ENCODE data around the gene LTBP1.
"Not testable (repeated sequence)": the region's sequence is repeated elsewhere in the genome, so short reads cannot be mapped to it uniquely, and the experiment has no call there.

LTBP1 gene

DNA sequence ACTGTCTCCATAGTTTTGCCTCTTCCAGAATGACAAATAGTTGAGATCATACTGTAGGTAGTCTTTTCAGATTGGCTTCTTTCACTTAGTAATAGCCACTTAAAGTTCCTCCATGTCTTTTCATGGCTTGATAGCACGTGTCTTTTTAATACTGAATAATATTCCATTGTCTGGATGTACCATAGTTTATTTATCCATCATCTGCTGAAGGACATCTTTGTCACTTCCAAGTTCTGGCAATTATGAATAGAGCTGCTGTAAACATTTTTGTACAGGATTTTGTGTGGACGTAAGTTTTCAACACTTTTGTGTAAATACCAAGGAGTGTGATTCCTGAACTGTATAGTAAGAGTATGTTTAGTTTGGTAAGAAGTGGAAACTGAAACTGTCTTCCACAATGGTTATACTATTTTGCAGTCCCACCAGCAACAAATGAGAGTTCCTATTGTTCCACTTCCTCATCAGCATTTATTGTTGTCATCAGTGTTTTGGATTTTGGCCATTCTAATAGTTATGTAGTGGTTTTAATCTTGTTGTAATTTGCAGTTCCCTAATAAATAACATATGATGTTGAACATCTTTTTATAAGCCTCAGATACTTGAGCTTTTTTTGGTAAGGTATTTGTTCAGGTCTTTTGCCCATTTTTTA, 18.9 kb downstream of the LTBP1 start:
- DNase-seq: no peak

DNA sequence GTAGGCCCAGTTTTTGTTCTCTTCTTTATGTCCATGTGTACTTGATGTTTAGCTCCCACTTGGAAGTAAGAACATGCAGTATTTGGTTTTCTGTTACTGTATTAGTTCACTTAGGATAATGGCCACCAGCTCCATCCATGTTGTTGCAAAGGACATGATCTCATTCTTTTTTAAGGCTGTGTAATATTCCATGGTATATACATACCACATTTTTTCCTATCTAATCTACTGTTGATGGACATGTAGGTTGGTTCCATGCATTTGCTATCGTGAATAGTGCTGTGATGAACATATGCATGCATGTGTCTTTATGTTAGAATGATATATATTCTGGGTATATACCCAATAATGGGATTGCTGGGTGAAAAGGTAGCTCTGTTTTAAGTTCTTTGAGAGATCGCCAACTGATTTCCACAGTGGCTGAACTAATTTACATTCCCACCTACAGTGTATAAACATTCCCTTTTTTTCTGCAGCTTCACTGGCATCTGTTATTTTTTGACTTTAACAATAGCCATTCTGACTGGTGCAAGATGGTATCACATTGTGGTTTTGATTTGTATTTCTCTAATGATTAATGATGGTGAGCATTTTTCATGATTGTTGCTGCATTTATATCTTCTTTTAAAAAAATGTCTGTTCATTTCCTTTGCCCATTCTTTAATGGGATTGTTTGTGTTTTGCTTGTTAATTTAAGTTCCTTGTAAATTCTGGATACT, 22.9 kb downstream of the LTBP1 start:
- no peak for DNase-seq

DNA sequence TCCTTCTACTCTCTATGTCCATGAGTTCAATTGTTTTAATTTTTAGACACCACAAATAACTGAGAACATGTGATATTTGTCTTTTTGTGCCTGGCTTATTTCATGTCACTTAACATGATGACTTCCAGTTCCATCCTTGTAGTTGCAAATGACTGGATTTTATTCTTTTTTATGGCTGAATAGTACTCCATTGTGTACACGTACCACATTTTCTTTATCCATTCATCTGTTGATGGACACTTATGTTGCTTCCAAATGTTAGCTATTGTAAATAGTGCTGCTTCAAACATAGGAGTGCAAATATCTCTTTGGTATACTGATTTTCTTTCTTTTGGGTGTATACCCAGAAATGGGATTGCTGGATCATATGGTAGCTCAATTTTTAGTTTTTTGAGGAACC, 27.0 kb downstream of the LTBP1 start:
- DNase-seq: not testable (repeated sequence)

DNA sequence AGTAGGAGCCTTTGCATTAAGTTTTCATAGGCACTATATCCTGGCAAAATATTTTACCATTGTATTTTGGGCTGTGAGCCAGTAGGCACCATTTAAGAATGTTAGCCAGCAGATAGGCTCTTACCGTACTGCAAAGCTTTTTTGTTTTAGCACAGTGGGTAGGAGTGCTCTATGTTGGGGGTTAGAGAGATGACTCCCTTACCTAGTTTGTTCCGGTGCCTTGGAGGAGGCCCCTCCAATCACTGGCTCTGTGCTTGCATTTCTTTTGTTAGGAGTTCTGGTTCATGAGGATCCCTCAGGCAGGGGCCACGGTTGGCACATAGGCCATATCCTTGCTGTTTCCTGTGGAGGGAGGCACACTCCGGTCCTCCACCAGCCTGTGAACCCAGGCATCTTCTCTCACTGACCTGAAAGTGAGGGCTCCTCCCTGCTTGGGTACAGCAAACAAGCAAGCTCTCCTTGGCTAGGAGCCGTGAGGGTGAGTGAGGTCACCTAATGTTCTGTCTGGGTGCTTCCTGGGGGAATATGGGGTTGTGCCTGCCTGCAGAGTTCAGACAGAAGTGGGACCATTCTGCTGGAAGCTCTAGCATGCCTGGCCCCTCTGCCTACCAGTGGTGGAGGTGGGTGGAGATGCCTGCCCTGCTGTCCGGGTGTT, 29.8 kb downstream of the LTBP1 start:
- DNase-seq: no peak

DNA sequence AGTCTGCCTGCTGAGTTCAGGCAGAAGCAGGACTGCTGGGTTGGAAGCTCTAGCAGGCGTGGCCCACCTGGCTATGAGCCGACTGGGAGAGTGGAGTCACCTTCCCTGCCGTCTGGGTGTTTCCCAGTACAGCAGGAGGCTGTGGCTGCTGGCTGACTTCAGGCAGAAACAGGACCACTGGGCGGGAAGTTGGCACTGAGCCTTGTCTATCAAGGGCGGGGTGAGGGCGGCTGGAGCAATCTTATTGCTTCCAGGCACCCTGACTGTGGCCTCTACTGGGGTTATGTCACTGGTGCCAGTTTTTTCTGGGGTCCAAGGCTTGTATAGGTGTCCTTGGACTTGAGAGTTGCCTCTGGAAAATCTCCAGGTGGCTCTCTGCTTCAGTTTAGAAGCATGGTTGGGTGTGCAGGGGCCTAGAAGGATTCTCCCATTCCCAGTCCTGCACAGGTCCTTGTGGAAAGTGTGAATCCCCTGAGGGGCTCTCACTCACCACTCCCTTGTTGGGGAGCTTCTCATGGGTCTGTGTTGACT, 30.5 kb downstream of the LTBP1 start:
- no peak for DNase-seq

DNA sequence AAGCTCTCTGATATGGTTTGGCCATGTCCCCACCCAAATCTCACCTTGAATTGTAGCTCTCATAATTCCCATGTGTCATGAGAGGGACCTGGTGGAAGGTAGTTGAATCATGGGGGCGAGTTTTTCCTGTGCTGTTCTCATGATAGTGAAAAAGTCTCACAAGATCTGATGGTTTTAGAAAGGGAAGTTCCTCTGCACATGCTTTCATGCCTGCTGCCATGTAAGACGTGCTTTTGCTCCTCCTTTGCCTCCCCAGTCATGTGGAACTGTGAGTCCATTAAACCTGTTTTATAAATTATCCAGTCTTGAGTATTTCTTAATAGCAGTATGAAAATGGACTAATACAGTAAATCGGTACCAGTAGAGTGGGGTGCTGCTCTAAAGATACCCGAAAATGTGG, 34.9 kb downstream of the LTBP1 start:
- DNase-seq: no peak

DNA sequence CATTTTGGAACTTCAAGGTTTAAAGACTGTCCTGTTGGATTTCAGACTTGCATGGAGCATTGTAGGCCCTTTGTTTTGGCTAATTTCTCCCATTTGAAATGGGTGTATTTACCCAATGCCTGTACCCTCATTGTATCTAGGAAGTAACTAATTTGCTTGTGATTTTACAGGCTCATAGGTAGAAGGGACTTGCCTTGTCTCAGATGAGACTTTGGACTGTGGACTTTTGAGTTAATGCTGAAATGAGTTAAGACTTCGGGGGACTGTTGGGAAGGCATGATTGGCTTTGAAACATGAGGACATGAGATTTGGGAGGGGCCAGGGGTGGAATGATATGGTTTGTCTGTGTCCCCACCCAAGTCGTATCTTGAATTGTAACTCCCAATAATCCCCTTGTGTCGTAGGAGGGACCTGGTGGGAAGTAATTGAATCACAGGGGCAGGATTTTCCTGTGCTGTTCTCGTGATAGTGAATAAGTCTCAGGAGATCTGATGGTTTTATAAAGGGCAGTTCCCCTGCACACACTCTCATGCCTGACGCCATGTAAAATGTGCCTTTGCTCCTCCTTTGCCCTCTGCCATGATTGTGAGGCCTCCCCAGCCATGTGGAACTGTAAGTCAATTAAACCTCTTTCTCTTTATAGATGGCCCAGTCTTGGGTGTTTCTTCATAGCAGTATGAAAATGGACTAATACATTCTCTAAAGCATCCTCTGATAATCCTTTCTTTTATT, 36.6 kb downstream of the LTBP1 start:
- DNase-seq: not testable (repeated sequence)

DNA sequence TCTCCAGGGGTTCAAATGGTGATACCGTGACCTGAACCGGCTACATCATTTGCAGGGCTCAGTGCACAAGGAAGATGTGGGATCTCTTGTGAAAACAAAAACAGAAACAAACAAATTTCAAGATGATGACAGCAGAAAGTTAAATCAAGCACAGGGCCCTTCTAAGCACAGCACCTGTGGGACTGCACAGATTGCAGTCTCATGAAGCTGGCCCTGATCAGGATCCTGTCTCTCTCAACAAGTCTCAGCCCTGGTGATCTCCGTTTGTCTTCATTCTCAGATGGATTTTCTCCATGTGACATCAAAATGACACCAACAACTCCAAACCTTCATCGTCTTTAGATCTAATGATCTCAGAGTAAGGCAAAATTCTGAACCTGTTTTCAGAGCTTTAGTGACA, 39.7 kb downstream of the LTBP1 start:
- no peak for DNase-seq

DNA sequence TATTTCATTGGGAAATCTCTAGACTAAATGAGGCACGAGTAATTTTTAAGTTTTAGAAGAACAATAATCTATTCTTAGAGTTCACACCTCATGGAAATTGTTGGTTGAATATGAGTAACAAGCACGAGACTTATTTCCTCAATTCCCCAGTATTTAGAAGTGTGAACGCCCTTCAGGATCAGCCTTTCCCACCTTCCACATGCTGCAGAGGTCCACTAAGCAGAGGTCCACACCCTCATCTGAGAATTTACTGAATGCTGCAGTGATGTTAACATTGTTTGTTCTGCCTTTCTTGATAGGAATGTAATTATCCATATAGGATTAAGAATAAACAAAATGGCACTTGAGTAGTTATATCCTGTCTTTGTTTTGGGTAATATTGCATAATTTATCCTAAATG, 41.8 kb downstream of the LTBP1 start:
- no peak for DNase-seq

DNA sequence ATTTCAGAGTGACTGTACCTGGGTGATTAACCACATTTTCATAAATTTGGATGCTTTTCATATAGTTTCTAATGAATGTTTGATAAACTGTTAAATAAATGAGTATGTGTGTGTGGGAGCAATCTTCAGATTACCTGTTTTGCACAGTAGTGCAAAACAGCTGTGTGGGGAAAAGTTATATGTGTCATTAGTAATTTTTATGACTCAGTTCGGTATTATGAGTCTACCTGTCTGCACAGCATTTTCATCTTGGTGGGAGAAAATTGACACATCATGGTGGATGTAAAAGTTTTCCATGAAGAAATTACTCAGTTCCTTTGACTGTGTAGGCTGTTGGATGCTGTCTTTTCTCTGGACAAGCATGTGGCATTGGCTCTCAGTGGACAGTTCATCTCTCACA, 43.8 kb downstream of the LTBP1 start:
- no peak for DNase-seq

DNA sequence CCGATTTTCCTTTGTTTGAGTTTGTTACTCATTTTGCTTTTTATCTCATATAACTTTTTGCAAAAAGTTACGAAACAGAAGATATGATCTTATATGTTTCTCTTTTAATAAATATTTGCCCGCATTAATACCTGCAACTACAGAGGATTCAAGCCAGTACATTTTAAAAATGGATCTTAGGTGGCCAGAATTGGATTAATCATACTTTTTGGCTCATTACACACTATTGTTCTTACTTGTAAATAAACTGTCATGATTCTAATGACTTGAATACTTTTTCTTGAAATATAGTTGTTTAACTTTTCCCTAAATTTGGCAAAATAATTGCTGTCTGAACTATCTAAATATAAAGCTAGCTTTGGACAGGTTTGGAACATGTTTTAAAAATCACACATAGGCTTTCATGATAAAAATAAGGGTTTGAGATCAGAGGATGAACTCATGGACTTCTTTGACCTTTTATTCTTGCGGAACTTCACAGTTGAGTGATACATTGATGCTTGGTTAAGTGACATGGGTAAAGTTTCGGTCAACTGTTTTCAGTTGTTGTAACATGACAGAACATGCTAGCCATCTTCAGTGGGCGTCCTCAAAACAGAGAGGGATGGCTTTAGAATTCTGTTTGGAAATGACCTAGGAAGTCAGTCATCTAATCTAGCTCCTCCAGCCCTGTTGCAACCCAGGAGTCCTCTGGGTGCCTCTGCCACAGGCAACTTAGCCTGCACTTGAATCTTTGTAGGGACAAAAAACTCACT, 44.5 kb downstream of the LTBP1 start:
- DNase-seq: no peak

DNA sequence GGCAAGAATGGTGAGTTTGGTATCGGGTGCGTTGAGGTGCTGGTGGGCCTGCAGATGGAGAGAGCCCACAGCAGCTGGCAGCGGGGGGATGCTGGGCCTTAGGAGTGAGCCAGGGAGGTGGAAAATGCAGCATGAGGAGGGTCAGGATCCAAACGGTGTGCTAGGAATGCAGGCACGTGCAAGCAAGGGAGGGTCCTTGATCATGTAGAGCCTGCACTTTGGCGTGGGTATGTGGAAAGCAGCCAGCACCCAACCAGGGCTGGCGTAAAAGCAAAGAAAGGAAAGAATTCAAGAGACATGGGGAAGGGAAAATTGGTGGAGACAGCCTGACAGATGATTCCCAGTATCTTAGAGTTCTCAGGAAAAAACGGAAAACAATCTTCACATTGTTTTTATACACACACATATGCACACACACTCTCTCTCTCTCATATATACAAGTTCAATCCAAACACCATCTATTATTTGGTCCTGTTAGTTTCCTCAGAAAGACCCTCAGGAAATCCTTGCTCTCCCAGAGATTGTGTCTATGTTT, 46.3 kb downstream of the LTBP1 start:
- no peak for DNase-seq

DNA sequence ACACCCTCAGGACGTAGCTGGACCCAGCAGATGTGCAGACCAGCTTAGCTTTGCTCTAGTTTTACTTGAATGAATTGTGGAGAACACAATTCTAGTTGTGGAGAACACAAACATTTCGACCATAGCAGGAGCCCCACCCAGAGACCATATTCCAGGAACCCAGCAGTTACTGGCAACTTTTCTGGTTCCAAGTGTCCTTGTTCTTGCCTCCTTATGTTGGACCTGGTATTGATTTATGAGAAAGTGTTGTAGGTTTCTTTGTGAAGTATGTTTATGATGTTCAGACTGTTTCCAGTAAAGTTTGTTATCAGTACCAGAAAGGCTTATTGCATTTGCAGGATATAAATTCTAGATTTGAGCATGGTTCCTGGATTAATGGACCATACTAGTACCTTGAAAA, 51.0 kb downstream of the LTBP1 start:
- DNase-seq: no peak

DNA sequence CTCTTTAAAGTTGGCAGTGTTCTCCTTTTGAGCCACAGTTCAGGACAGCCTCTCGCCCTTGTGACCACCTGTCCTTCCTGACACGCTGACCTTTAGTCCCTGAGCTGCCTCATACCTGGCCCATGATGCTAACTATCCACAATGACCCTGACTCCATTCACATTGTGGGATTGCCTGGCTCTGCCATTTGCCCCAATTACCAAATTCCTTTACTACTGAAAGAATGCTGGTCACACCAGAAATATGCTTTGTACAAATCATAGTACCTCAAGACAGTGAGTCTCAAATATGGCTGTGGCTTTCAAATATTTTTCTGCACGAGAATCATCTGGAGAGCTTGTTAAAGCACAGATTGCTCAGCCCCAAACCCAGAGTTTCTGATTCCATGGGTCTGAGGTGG, 54.2 kb downstream of the LTBP1 start:
- no peak for DNase-seq

DNA sequence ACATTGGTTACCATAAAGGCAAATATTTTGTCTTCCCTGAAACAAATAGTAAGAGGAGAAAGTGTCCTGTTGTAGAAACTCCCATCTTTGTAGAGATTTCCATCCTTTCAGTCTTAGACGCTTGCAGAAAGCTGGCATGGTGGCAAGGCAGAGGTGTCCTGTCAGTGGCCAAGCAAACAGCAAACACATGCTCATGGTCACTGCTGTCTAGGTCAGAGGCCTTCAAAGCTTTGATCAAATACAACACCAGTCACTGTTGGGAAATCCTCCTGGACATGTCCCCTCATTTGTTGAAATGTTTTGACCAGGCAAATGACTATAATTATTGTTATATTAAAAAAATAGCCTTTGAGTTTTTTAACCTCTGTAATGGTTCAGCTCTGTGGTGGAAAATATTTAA, 55.1 kb downstream of the LTBP1 start:
- DNase-seq: no peak

DNA sequence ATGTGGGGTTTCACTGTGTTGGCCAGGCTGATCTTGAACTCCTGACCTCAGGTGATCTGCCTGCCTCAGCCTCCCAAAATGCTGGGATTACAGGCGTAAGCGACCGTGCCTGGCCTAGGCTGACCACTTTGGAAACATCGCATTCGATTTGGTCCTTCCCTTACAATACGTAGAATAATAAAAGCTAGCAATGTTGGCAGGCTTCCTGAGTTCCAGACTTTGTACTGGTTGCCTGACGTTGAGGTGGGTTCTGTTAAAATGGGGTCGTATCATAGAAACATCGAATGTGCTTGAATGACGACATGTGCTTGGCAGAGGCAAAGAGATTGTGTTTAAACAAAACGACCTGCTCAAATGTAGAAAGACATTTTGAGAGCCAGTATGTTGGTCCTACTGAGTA, 56.1 kb downstream of the LTBP1 start:
- no peak for DNase-seq

DNA sequence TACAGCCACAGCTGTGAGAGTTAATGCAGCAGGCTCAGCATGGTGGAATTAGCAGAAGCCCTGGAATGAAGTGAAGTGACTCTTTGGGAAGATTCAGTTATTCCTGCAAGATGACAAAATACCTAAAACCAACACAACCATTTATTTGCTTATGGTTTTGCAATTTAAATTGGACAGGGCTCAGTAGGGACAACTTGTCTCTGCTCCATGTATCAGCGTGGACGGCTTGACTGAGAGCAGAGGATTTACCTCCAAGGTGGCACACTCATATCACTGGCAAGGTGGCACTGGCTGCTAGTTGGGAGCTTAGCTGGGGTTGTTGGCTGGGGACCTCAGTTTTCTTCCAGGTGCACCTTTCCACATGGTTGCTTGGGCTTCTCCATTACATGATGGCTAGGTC, 58.3 kb downstream of the LTBP1 start:
- no peak for DNase-seq

DNA sequence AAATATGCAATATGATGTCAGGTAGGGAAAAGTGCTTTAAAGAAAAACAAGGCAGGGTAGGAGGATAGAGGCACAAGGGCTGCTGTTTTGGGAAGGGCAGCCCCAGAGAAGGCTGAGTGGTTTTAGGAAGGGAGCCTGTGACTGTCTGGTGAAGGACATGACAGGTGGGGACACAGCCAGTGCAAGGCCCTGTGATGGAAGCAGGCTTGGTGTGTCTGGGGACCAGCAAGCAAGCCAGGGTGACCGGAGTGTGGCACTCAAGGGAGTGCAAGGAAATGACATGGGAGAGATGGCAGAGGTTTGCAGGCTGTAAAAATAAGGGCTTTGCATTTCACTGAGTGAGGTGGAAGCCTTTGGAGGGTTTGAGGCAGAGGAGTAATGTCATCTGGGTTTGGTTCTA, 62.0 kb downstream of the LTBP1 start:
- DNase-seq: no peak

DNA sequence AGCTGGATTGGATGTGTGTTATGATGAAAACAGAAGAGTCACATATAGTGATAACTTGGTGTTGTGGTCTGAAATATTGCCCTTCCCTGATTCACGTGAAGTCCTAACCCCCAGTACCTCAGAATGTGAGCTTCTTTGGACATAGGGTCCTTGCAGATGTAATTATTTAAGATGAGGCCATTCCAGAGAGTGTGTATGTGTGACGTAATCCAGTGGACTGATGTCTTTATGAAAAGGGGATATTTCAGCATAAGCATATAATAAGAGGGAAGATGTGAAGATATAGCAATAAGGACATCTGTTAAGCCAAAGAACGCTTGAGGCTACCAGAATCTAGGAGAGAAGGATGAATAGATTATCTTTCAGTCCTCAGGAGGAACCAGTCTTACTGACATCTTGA, 62.5 kb downstream of the LTBP1 start:
- DNase-seq: no peak

DNA sequence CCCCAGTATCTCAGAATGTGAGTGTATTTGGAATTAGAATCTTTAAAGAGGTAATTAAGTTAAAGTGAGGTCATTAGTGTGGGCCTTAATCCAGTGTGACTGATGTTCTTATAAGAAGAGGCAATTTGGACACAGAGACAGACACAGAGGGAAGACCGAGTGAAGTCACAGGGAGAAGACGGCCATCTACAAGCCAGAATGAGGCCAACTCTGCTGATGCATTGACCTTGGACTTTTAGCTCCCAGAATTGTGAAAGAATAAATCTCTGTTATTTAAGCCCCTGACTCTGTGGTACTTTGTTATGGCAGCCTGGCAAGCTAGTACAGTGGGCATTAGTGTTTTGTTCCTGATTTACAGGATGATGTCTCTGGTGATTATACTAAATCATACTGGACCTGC, 64.6 kb downstream of the LTBP1 start:
- no peak for DNase-seq

DNA sequence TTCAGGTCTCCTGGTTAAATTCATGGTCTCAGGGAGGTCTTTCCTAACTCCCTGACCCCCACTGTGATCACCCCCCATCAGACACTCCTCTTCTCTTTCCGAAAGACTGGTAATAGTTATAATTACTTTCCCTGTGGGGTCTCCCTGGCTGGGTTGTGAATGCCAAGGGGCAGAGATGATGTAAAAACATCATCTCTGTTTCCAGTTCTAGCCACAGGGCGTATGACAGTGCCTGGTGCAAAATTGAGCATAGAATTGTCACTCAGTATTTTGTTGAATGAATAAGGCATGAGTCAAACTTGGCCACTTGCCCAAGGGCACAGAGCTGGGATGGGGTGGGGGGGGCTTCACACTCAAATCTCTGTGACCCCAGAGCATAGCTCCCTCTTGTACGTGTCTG, 65.2 kb downstream of the LTBP1 start:
- no peak for DNase-seq

DNA sequence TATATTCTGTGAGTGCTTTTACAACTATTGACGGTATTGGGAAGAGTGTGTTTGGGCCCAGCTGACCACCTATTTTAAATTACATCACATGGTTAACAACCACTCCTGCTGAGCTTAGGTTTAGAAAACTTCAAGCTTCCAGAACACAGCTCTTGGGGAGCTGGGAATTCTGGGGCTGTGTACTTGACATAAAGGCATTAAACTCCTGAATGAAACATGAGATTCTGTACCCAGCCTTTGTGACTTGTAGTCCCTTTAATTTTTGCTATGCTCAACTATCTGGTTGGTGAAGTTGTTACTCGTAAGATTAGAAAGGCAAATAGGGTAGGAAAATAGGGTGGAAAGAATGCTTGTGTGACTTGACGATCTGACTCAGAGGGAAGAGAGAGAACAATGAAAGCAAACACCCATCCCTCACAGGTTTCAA, 66.9 kb downstream of the LTBP1 start:
- no peak for DNase-seq

All from NCI-H1436 (cell line).